Esophagus squamous epithelium (tissue), 4 donors: ENCODE data around the gene ETS2.

Experiments
- CTCF ChIP-seq, 6 experiments: fragments of 450-650 bp in 4 of 6; fragments of 200-600 bp in 2 of 6; sonication (generic) in 2 of 6; IDR thresholded peaks; one replicate each; pipeline ENCODE4 v1.5.1; 2016 to 2019; ENCODE audit warnings: antibody characterized with exemption in 6 of 6, mild to moderate bottlenecking in 4 of 6, moderate library complexity in 4 of 6
- POLR2A ChIP-seq, 4 donors: fragments of 450-650 bp; IDR thresholded peaks; one replicate each; pipeline ENCODE4 v1.6.1; 2017; ENCODE audit warnings: antibody characterized with exemption in 4 of 4, mild to moderate bottlenecking in 4 of 4, moderate library complexity in 3 of 4

DNA sequence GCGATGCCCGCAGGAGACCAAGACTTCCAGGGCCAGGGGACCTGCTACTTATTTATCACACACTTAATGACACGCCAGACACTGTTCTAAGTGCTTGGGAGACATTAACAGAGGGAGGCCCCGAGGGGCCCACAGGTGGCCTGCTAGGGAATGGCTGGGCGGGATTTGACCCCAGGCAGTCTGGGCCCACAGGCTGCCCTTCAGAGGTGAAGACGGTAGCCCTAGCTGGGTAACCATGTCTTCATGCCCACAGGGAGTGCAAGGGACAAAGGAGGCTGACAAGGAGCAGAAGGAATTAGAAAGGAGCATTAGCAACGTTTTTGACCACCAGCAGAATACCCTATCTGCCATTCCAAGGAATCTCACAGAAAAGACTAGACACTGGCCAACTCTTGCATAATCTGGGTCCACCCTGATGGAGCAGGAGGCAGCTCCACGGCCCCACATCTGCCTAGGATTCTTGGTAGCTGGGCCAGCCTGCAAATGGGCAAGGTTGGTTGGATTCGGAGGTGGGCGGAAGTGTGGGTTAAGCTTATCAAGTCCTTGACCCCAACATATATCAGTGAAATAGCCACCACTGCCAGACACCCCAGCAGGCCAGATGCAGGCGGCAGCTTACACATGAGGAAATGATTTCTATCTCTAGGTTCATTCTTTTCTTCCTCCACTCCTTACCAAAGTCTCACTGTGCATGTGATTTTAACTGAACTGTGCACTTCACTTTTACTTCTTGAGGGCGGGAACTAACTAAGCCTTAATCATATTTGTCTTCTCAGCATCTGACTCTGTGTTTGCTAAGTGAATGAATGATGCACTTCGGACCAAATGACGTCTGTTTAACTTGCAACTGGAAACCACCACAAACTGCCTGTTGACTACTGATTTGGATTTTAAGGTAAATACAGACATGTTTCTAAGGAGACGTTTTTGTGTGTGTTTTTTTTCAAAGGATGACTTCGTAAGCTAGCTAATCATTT, 3.4 kb upstream of the ETS2 start:
- TF ChIP-seq CTCF (IDR thresholded peaks at IDR 0.05): peak in 1 of 6 experiments; percentile 4
- no peak for TF ChIP-seq POLR2A (IDR thresholded peaks at IDR 0.05)
